ENCODE measurements around the gene CDX1.

DNA sequence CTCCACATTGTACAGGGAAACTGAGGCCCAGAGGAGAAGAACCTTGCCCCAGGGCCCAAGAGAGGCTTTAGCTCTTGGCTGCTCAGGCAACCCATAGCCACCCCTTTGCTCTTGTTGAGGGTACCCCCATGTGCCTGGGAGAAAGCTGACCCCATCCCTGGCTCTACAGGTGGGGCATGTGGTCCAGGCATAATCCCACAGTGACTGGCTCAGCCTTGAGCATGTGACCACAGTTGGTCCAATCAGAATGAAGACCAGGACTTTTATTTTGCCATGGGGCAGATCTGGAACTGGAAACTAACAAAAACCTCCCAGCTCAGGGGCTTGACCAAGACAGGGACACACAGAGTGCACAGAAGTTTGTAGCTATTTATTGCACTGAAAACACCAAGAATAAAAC is 52.6 kb downstream of the CDX1 start:
- no peak for TF ChIP-seq EZH2 (IDR thresholded peaks at IDR 0.05; ENCODE audit: low read depth, low read length, severe bottlenecking)
- TF ChIP-seq, protein P1, sequence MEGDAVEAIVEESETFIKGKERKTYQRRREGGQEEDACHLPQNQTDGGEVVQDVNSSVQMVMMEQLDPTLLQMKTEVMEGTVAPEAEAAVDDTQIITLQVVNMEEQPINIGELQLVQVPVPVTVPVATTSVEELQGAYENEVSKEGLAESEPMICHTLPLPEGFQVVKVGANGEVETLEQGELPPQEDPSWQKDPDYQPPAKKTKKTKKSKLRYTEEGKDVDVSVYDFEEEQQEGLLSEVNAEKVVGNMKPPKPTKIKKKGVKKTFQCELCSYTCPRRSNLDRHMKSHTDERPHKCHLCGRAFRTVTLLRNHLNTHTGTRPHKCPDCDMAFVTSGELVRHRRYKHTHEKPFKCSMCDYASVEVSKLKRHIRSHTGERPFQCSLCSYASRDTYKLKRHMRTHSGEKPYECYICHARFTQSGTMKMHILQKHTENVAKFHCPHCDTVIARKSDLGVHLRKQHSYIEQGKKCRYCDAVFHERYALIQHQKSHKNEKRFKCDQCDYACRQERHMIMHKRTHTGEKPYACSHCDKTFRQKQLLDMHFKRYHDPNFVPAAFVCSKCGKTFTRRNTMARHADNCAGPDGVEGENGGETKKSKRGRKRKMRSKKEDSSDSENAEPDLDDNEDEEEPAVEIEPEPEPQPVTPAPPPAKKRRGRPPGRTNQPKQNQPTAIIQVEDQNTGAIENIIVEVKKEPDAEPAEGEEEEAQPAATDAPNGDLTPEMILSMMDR (IDR thresholded peaks at IDR 0.05; ENCODE audit: control extremely low read depth in 1 of 3, insufficient read depth in 1 of 3, low read depth in 1 of 3, low read length in 3 of 3), result no peak
- TF ChIP-seq, protein P2, sequence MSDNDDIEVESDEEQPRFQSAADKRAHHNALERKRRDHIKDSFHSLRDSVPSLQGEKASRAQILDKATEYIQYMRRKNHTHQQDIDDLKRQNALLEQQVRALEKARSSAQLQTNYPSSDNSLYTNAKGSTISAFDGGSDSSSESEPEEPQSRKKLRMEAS (IDR thresholded peaks at IDR 0.05), result no peak
- no peak for TF ChIP-seq TAF1 (IDR thresholded peaks at IDR 0.05; ENCODE audit: low read depth, low read length)
- TF ChIP-seq SP1 (IDR thresholded peaks at IDR 0.05; ENCODE audit: low read depth, low read length), result no peak
- no peak for TF ChIP-seq JUN (IDR thresholded peaks at IDR 0.05; ENCODE audit: low read depth, low read length)
- TF ChIP-seq RFX5 (IDR thresholded peaks at IDR 0.05; ENCODE audit: borderline replicate concordance, low read depth, low read length), result no peak
- TF ChIP-seq BRCA1 (IDR thresholded peaks at IDR 0.05; ENCODE audit: low read depth, low read length), result no peak
- TF ChIP-seq POLR2A (IDR thresholded peaks at IDR 0.05; ENCODE audit: control extremely low read depth in 1 of 2, low read depth in 2 of 2, low read length in 2 of 2), result no peak

Measured in H1 (cell line).